Ishikawa (cell line): ENCODE results near the gene SLC10A7.

Experiments used
- CEBPB ChIP-seq: IDR thresholded peaks from 2 replicates; pipeline ENCODE4 v1.6.1; 2012
- CREB1 ChIP-seq: IDR thresholded peaks from 2 replicates; pipeline ENCODE4 v1.6.1; 2012; ENCODE audit warnings: low read depth
- EGR1 ChIP-seq: IDR thresholded peaks from 2 replicates; pipeline ENCODE4 v1.6.1; 2012
- EP300 ChIP-seq: IDR thresholded peaks from 2 replicates; pipeline ENCODE4 v1.6.1; 2012; ENCODE audit warnings: borderline replicate concordance
- FOXM1 ChIP-seq: IDR thresholded peaks from 2 replicates; pipeline ENCODE4 v1.6.1; 2012; ENCODE audit warnings: low read depth, borderline replicate concordance
- MAX ChIP-seq: IDR thresholded peaks from 2 replicates; pipeline ENCODE4 v1.6.1; 2012
- NFIC ChIP-seq: IDR thresholded peaks from 2 replicates; pipeline ENCODE4 v1.6.1; 2012
- RAD21 ChIP-seq: IDR thresholded peaks from 2 replicates; pipeline ENCODE4 v1.6.1; 2012; ENCODE audit warnings: low read depth
- REST ChIP-seq: IDR thresholded peaks from 2 replicates; pipeline ENCODE4 v1.6.1; 2012; ENCODE audit warnings: low read depth, mild to moderate bottlenecking
- TAF1 ChIP-seq: IDR thresholded peaks from 2 replicates; pipeline ENCODE4 v1.6.1; 2012; ENCODE audit warnings: low read depth, mild to moderate bottlenecking
- TCF12 ChIP-seq: IDR thresholded peaks from 2 replicates; pipeline ENCODE4 v1.6.1; 2012; ENCODE audit warnings: low read depth
- USF1 ChIP-seq: IDR thresholded peaks from 2 replicates; pipeline ENCODE4 v1.6.1; 2012
- YY1 ChIP-seq: IDR thresholded peaks from 2 replicates; pipeline ENCODE4 v1.6.1; 2012; ENCODE audit warnings: low read depth

- no peak for TF ChIP-seq YY1
- TF ChIP-seq FOXM1 = no peak
- TF ChIP-seq REST = no peak
- TF ChIP-seq MAX = no peak
- TF ChIP-seq EP300 = no peak
- TF ChIP-seq USF1 = no peak
- no peak for TF ChIP-seq EGR1
- no peak for TF ChIP-seq TAF1
- TF ChIP-seq CREB1 = no peak
- no peak for TF ChIP-seq RAD21
- no peak for TF ChIP-seq NFIC
- TF ChIP-seq TCF12 = no peak
- no peak for TF ChIP-seq CEBPB
Measured at GRCh38 chr4:146369446-146369845, 152.3 kb downstream of the SLC10A7 start.
